Neuronal stem cell (in vitro differentiated cells): ENCODE results near the gene AZI2.

Experiments
- DNase-seq: peaks from one replicate; pipeline ENCODE4 v3.0.0-alpha.2; 2013; ENCODE audit warnings: low spot score
- H2AFZ ChIP-seq: one replicate; pipeline ENCODE4 v1.6.1; 2013; ENCODE audit warnings: mild to moderate bottlenecking, low read length, inconsistent platforms
- H2AK5ac ChIP-seq: 2 replicates; pipeline ENCODE4 v1.6.1; 2013; ENCODE audit warnings: low read depth, mild to moderate bottlenecking, inconsistent platforms, low read length, moderate library complexity, mixed read lengths
- H2BK120ac ChIP-seq: 2 replicates; pipeline ENCODE4 v1.6.1; 2013; ENCODE audit warnings: low read depth, mild to moderate bottlenecking, inconsistent platforms, low read length, moderate library complexity, mixed read lengths
- H2BK12ac ChIP-seq: one replicate; pipeline ENCODE4 v1.6.1; 2013; ENCODE audit warnings: low read length, inconsistent platforms
- H2BK15ac ChIP-seq: 2 replicates; pipeline ENCODE4 v1.6.1; 2013; ENCODE audit warnings: mild to moderate bottlenecking, low read length, inconsistent platforms, mixed read lengths
- H2BK5ac ChIP-seq: one replicate; pipeline ENCODE4 v1.6.1; 2013; ENCODE audit warnings: inconsistent platforms, mild to moderate bottlenecking, low read length, moderate library complexity
- H3K14ac ChIP-seq: one replicate; pipeline ENCODE4 v1.6.1; 2013; ENCODE audit warnings: low read length, inconsistent platforms
- H3K18ac ChIP-seq: 2 replicates; pipeline ENCODE4 v1.6.1; 2013; ENCODE audit warnings: low read length, inconsistent platforms
- H3K23ac ChIP-seq: 2 replicates; pipeline ENCODE4 v1.6.1; 2013; ENCODE audit warnings: low read depth, mild to moderate bottlenecking, mixed read lengths, low read length, inconsistent platforms; ENCODE audit not compliant: poor library complexity
- H3K27ac ChIP-seq: replicated peaks from 3 replicates; pipeline ENCODE4 v1.5.1; 2013; ENCODE audit warnings: low read length, inconsistent platforms
- H3K27me3 ChIP-seq, 3 experiments: 2 replicates each; pipeline ENCODE4 v1.6.1; 2013; ENCODE audit warnings: low read length in 3 of 3, mild to moderate bottlenecking in 2 of 3, inconsistent platforms in 1 of 3, low read depth in 1 of 3, mixed read lengths in 1 of 3, moderate library complexity in 1 of 3; ENCODE audit not compliant: control insufficient read depth in 3 of 3, insufficient read depth in 3 of 3
- H3K36me3 ChIP-seq, 2 donors: replicated peaks in 1 of 2; 2 replicates each; pipeline ENCODE4 v1.6.1; 2013; ENCODE audit warnings: low read length in 2 of 2; ENCODE audit not compliant: control insufficient read depth in 2 of 2, insufficient read depth in 2 of 2
- H3K4ac ChIP-seq: 2 replicates; pipeline ENCODE4 v1.6.1; 2013; ENCODE audit warnings: inconsistent platforms, mild to moderate bottlenecking, low read length, moderate library complexity
- H3K4me1 ChIP-seq, 2 donors: 1 replicate in 1 of 2; 2 replicates in 1 of 2; pipeline ENCODE4 v1.6.1; 2013; ENCODE audit warnings: low read length in 2 of 2, low read depth in 1 of 2; ENCODE audit not compliant: control insufficient read depth in 2 of 2, insufficient read depth in 1 of 2
- H3K4me2 ChIP-seq: one replicate; pipeline ENCODE4 v1.6.1; 2013; ENCODE audit warnings: mild to moderate bottlenecking, low read length, inconsistent platforms; ENCODE audit not compliant: insufficient read depth, poor library complexity, severe bottlenecking
- H3K4me3 ChIP-seq, 2 donors: 2 replicates each; pipeline ENCODE4 v1.5.1; 2013; ENCODE audit warnings: low read length in 2 of 2, mild to moderate bottlenecking in 2 of 2, inconsistent platforms in 1 of 2, moderate library complexity in 1 of 2
- H3K79me1 ChIP-seq: one replicate; pipeline ENCODE4 v1.6.1; 2013; ENCODE audit warnings: low read depth, mild to moderate bottlenecking, inconsistent platforms, low read length, moderate library complexity
- H3K9ac ChIP-seq: one replicate; pipeline ENCODE4 v1.6.1; 2013; ENCODE audit warnings: mild to moderate bottlenecking, low read depth, low read length, inconsistent platforms; ENCODE audit not compliant: poor library complexity
- H3K9me3 ChIP-seq, 2 donors: replicated peaks in 1 of 2; 2 replicates each; pipeline versions ENCODE3 to v1.6.1; 2013; ENCODE audit warnings: low read length in 2 of 2, mild to moderate bottlenecking in 2 of 2, inconsistent platforms in 1 of 2, low read depth in 1 of 2, mixed read lengths in 1 of 2, moderate library complexity in 1 of 2; ENCODE audit not compliant: control insufficient read depth in 2 of 2, insufficient read depth in 1 of 2
- H4K8ac ChIP-seq: one replicate; pipeline ENCODE4 v1.6.1; 2013; ENCODE audit warnings: low read depth, mild to moderate bottlenecking, inconsistent platforms, low read length, moderate library complexity
- H4K91ac ChIP-seq: one replicate; pipeline ENCODE4 v1.6.1; 2013; ENCODE audit warnings: low read length, low read depth, mild to moderate bottlenecking, inconsistent platforms; ENCODE audit not compliant: poor library complexity
- WGBS, 2 donors: extraction: QIAGEN DNeasy Blood & Tissue Kit; methylation state at CpG; one replicate each; pipeline ENCODE4 v1.1.7; 2013; ENCODE audit warnings: missing lambda C conversion rate in 2 of 2, mixed read lengths in 1 of 2; ENCODE audit not compliant: insufficient read length in 2 of 2, insufficient replicate concordance in 1 of 2; ENCODE audit errors: extremely low coverage in 2 of 2; 5-methylcytosine and 5-hydroxymethylcytosine counted together

Gene AZI2

GRCh38 chr3:28294667-28295413 is 53.8 kb downstream of the AZI2 start:
- no peak overlapping the region for H4K8ac ChIP-seq
- H3K4me2 ChIP-seq = no peak overlapping the region
- no peak overlapping the region for H3K9ac ChIP-seq
- no peak overlapping the region for H3K23ac ChIP-seq
- peaks cover 2 to 7% of the 10 kb centered on the region in 2 donors for H3K36me3 ChIP-seq
- no peak overlapping the region for H2AFZ ChIP-seq
- H2BK12ac ChIP-seq = no peak overlapping the region
- H2BK120ac ChIP-seq = no peak overlapping the region
- no peak overlapping the region for H3K27ac ChIP-seq
- H3K4me1 ChIP-seq = no peaks in the 10 kb centered on the region
- no peak overlapping the region for H3K4ac ChIP-seq
- peaks cover 4 to 6% of the 10 kb centered on the region in 2 donors for H3K9me3 ChIP-seq
- H3K14ac ChIP-seq = no peak overlapping the region
- no peak overlapping the region for H2BK15ac ChIP-seq
- no CpG with 5 or more reads among the region's 7 CpGs for WGBS, 2 donors
- H2BK5ac ChIP-seq = no peak overlapping the region
- DNase-seq = no peak
- no peaks in the 10 kb centered on the region for H3K79me1 ChIP-seq
- H3K4me3 ChIP-seq = no peak overlapping the region
- H4K91ac ChIP-seq = no peak overlapping the region
- H2AK5ac ChIP-seq = no peak overlapping the region
- no peaks in the 10 kb centered on the region for H3K27me3 ChIP-seq
- H3K18ac ChIP-seq = no peak overlapping the region

GRCh38 chr3:28292622-28293021 is 56.0 kb downstream of the AZI2 start:
- no CpG with 5 or more reads among the region's 4 CpGs for WGBS, 2 donors
- H3K23ac ChIP-seq = no peak overlapping the region
- no peak overlapping the region for H3K14ac ChIP-seq
- H3K9me3 ChIP-seq = peaks cover 4 to 6% of the 10 kb centered on the region in 2 donors
- H3K18ac ChIP-seq = no peak overlapping the region
- no peak overlapping the region for H3K4me3 ChIP-seq
- H3K27me3 ChIP-seq = no peaks in the 10 kb centered on the region
- H3K27ac ChIP-seq = no peak overlapping the region
- no peak overlapping the region for H2AK5ac ChIP-seq
- H2BK12ac ChIP-seq = no peak overlapping the region
- no peak overlapping the region for H2AFZ ChIP-seq
- no peak overlapping the region for H4K91ac ChIP-seq
- no peak overlapping the region for H3K4ac ChIP-seq
- H2BK120ac ChIP-seq = no peak overlapping the region
- no peak overlapping the region for H2BK15ac ChIP-seq
- peaks cover 2 to 4% of the 10 kb centered on the region in 2 donors for H3K36me3 ChIP-seq
- H3K79me1 ChIP-seq = no peaks in the 10 kb centered on the region
- no peak overlapping the region for H2BK5ac ChIP-seq
- H3K4me2 ChIP-seq = no peak overlapping the region
- H3K9ac ChIP-seq = no peak overlapping the region
- H4K8ac ChIP-seq = no peak overlapping the region
- no peaks in the 10 kb centered on the region for H3K4me1 ChIP-seq
- no peak for DNase-seq

- no peak overlapping the region for H3K18ac ChIP-seq
Measured at GRCh38 chr3:28291577-28291976, 57.0 kb downstream of the AZI2 start.

GRCh38 chr3:28290863-28291300 is 57.7 kb downstream of the AZI2 start:
- no peaks in the 10 kb centered on the region for H3K27me3 ChIP-seq
- no peak overlapping the region for H4K8ac ChIP-seq
- H3K23ac ChIP-seq = no peak overlapping the region
- H3K4me2 ChIP-seq = no peak overlapping the region
- no peak overlapping the region for H3K18ac ChIP-seq
- no peak overlapping the region for H2AFZ ChIP-seq
- H3K4me1 ChIP-seq = no peaks in the 10 kb centered on the region
- no peak overlapping the region for H2BK12ac ChIP-seq
- WGBS, 2 donors = no CpG with 5 or more reads among the region's 1 CpG
- no peak overlapping the region for H3K4ac ChIP-seq
- peaks cover 2 to 4% of the 10 kb centered on the region in 2 donors for H3K36me3 ChIP-seq
- no peaks in the 10 kb centered on the region for H3K79me1 ChIP-seq
- H2BK15ac ChIP-seq = no peak overlapping the region
- H3K9ac ChIP-seq = no peak overlapping the region
- no peak overlapping the region for H2BK120ac ChIP-seq
- DNase-seq = no peak
- no peak overlapping the region for H3K14ac ChIP-seq
- H2BK5ac ChIP-seq = no peak overlapping the region
- H4K91ac ChIP-seq = no peak overlapping the region
- no peak overlapping the region for H2AK5ac ChIP-seq
- H3K4me3 ChIP-seq = no peak overlapping the region
- H3K27ac ChIP-seq = no peak overlapping the region
- peaks cover 4 to 6% of the 10 kb centered on the region in 2 donors for H3K9me3 ChIP-seq

More at GRCh38 chr3:28291577-28291976, 57.0 kb downstream of the AZI2 start:
- Histone ChIP-seq H2AK5ac (no peak overlapping the region), H3K4me3 (no peak overlapping the region), H3K4me2 (no peak overlapping the region), H2BK5ac (no peak overlapping the region), H2AFZ (no peak overlapping the region), H3K27ac (no peak overlapping the region), H2BK120ac (no peak overlapping the region), H2BK12ac (no peak overlapping the region), H4K91ac (no peak overlapping the region), H3K23ac (no peak overlapping the region), H3K36me3 (peaks cover 2 to 4% of the 10 kb centered on the region in 2 donors), H2BK15ac (no peak overlapping the region), H3K9ac (no peak overlapping the region), H4K8ac (no peak overlapping the region), H3K14ac (no peak overlapping the region), H3K4me1 (no peaks in the 10 kb centered on the region), H3K9me3 (peaks cover 4 to 6% of the 10 kb centered on the region in 2 donors), H3K79me1 (no peaks in the 10 kb centered on the region), H3K27me3 (no peaks in the 10 kb centered on the region), H3K4ac (no peak overlapping the region)
- DNase-seq = no peak
